OCI-LY1 (cell line): ENCODE data around the gene ARG1.

ENCODE experiments used
- EZH2 ChIP-seq: fragments of 200-600 bp; sonication (generic), shearing (Covaris generic); IDR thresholded peaks from 2 replicates; pipeline ENCODE4 v1.8.0; 2017; ENCODE audit warnings: borderline replicate concordance, mixed run types, mild to moderate bottlenecking, antibody characterized with exemption, low read length, moderate library complexity, mixed read lengths
- TF ChIP-seq, protein P1 (sequence below): fragments of 200-600 bp; sonication (generic), shearing (Covaris generic); IDR thresholded peaks from 2 replicates; pipeline ENCODE4 v1.5.1; 2017; ENCODE audit warnings: mild to moderate bottlenecking, antibody characterized with exemption, low read length, moderate library complexity, mixed read lengths

DNA sequence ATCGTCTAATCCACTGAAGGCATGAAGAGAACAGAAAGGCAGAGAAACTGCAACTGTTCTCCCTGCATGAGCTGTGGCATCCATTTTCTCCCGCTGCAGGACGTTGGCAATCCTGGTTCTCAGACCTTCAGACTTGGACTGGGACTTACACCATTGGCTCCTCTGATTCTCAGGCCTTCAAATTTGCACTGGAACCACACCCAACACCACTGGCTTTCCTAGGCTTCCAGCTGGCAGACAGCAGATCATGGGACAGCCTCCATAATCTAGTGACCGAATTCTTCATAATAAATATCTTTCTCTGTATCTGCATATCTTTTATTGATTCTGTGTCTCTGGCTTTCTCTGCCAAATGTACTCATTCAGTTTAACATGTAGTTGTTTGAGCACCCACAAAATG is 14.1 kb upstream of the ARG1 start:
- TF ChIP-seq, protein P1, sequence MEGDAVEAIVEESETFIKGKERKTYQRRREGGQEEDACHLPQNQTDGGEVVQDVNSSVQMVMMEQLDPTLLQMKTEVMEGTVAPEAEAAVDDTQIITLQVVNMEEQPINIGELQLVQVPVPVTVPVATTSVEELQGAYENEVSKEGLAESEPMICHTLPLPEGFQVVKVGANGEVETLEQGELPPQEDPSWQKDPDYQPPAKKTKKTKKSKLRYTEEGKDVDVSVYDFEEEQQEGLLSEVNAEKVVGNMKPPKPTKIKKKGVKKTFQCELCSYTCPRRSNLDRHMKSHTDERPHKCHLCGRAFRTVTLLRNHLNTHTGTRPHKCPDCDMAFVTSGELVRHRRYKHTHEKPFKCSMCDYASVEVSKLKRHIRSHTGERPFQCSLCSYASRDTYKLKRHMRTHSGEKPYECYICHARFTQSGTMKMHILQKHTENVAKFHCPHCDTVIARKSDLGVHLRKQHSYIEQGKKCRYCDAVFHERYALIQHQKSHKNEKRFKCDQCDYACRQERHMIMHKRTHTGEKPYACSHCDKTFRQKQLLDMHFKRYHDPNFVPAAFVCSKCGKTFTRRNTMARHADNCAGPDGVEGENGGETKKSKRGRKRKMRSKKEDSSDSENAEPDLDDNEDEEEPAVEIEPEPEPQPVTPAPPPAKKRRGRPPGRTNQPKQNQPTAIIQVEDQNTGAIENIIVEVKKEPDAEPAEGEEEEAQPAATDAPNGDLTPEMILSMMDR: no peak
- no peak for TF ChIP-seq EZH2
